Esophagus squamous epithelium (tissue), 5 donors: ENCODE measurements around the gene CHMP2A. TPM values are rescaled to one million over a fixed set of nuclear protein-coding genes. Genes with fewer than 3 reads are reported as not detected.

Experiments
- DNase-seq: peaks from one replicate; lab custom pipeline; 2025; lab: John Stamatoyannopoulos, UW
- H3K27ac ChIP-seq, 4 donors: fragments of 200-600 bp; sonication (generic); one replicate each; pipeline ENCODE4 v1.5.1; 2016 to 2019; ENCODE audit warnings: mild to moderate bottlenecking in 1 of 4
- H3K27me3 ChIP-seq, 4 donors: fragments of 200-600 bp; sonication (generic); 1 replicate in 3 of 4; 2 replicates in 1 of 4; pipeline versions ENCODE4 v1.5.1 to v1.6.0; 2017 to 2021; ENCODE audit warnings: antibody characterized with exemption in 1 of 4
- H3K36me3 ChIP-seq, 3 donors: fragments of 200-600 bp; sonication (generic); one replicate each; pipeline ENCODE4 v1.5.1; 2016 to 2019
- H3K4me1 ChIP-seq, 3 donors: fragments of 200-600 bp; sonication (generic); one replicate each; pipeline ENCODE4 v1.5.1; 2017 to 2019
- H3K4me3 ChIP-seq, 4 donors: fragments of 200-600 bp; sonication (generic); 1 replicate in 3 of 4; 2 replicates in 1 of 4; pipeline ENCODE4 v1.5.1; 2016 to 2019; ENCODE audit warnings: mild to moderate bottlenecking in 2 of 4, moderate library complexity in 1 of 4
- H3K9me3 ChIP-seq, 3 donors: fragments of 200-600 bp; sonication (generic); one replicate each; pipeline ENCODE4 v1.5.1; 2016 to 2019
- CTCF ChIP-seq, 6 experiments: fragments of 450-650 bp in 4 of 6; fragments of 200-600 bp in 2 of 6; sonication (generic) in 2 of 6; IDR thresholded peaks; one replicate each; pipeline ENCODE4 v1.5.1; 2016 to 2019; ENCODE audit warnings: antibody characterized with exemption in 6 of 6, mild to moderate bottlenecking in 4 of 6, moderate library complexity in 4 of 6
- POLR2A ChIP-seq, 4 donors: fragments of 450-650 bp; IDR thresholded peaks; one replicate each; pipeline ENCODE4 v1.6.1; 2017; ENCODE audit warnings: antibody characterized with exemption in 4 of 4, mild to moderate bottlenecking in 4 of 4, moderate library complexity in 3 of 4
- WGBS, 2 donors: methylation state at CpG; one replicate each; pipeline ENCODE4 v1.1.5; 2018; 5-methylcytosine and 5-hydroxymethylcytosine counted together
- intact Hi-C: fragments of 100-400 bp; cut with DNase I; formaldehyde crosslinking; loops from one replicate; pipeline ENCODE4 v1.15.0; 2022
- total RNA-seq, 4 donors: library from RNA; depleted of rRNA; stranded (reverse); fragments of >200 nt; gene quantifications; one replicate each; pipeline ENCODE4 v1.1.0, GENCODE V29; 2016
- donor health status: DM: yes; HTN: yes; CAD: no.

CHMP2A gene
- total RNA-seq, 4 donors from 2014 or later, result 76.5 to 99.5 (median 86.6) TPM

DNA sequence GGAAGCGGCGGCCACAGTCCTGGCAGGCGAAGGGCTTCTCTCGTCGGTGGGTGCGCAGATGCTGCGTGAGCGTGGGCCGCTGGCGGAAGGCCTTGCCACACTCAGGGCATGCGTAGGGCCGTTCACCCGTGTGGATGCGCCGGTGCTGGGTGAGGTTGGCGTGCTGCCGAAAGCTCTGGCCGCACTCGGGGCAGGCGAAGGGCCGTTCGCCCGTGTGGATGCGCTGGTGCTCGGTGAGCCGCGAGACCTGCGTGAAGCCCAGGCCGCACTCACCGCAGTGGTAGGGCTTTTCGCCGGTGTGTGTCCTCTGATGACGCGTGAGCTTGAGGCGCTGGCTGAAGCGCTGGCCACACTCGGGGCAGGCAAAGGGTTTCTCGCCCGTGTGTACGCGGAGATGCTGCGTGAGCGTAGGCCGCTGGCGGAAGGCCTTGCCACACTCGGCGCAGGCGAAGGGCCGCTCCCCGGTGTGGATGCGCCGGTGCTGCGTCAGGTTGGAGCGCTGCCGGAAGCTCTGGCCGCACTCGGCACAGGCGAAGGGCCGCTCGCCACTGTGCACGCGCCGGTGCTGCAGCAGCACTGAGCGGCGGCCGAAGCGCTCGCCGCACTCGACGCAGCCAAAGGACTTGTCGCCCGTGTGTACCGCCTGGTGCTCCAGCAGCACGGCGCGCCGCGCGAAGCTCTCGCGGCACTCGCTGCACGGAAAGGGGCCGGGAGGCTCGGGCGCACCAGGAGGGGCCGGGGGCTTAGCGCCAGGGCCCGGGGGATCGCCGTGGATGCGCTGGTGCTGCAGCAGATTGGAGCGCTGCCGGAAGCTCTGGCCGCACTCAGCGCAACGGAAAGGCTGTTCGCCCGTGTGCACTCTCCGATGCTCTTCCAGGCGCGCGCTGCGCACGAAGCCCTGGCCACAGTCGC is 7.5 kb upstream of the CHMP2A start:
- peaks cover 31 to 54% (median 31%) of the 10 kb centered on the region in 3 donors for H3K4me1 ChIP-seq

DNA sequence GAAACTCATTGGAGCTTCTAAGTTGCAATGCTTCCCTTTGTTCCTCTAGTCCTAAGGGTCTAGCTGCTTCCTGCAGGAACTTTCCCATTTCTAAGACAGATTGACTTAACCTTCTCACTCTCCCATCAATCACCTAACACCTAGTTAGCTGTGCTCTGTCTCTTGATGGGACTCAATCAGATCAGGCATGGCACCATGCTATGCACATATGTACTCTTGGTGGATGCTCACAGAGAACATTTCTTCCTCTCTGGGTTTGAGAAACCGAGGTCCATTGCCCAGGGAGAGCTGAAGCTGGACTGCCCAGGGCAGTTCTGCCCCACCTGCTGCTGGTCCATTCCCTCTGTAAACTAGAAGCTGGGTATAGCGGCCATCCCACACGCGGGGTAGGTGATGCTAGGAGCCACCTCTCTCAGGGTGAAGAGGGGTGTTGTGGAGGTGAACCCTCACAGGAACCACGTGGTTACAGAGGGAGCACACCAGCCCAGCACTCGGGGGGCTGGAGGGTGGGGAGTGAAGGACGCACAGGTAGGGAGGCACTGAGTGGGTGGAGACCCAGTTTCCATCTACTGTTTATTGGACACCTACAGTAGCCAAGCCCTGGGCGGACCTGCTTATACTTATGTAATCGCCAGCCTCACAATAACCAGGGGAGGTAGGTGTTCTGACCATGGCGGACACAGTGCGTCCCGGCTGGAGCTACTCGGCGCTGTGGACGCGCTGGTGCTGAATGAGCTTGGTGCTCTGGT is 6.6 kb upstream of the CHMP2A start:
- no peak for TF ChIP-seq CTCF (IDR thresholded peaks at IDR 0.05)
- TF ChIP-seq POLR2A (IDR thresholded peaks at IDR 0.05), result no peak
- intact Hi-C loops, result no loop called here
- Histone ChIP-seq H3K27ac (peak overlapping the region; percentile 36 to 71 (median 52)), H3K27me3 (no peaks in the 10 kb centered on the region), H3K9me3 (no peaks in the 10 kb centered on the region), H3K4me1 (peaks cover 39 to 62% (median 40%) of the 10 kb centered on the region in 3 donors), H3K4me3 (peak overlapping the region; percentile 27 to 66 (median 48)), H3K36me3 (peaks cover 3 to 10% (median 4%) of the 10 kb centered on the region in 3 donors)
- DNase-seq, result no peak
- WGBS, 2 donors, result 40 to 54% methylated on average over 5 of the region's 16 CpGs

More for the DNA sequence above, 7.5 kb upstream of the CHMP2A start:
- TF ChIP-seq POLR2A (IDR thresholded peaks at IDR 0.05) (peak in 2 of 4 donors; percentile 2 to 6), CTCF (IDR thresholded peaks at IDR 0.05) (no peak)
- intact Hi-C loops, result no loop called here
- Histone ChIP-seq H3K9me3 (no peaks in the 10 kb centered on the region), H3K36me3 (peaks cover 0 to 13% (median 0%) of the 10 kb centered on the region in 3 donors), H3K27ac (peak overlapping the region; percentile 36 to 71 (median 52)), H3K27me3 (no peaks in the 10 kb centered on the region), H3K4me3 (peak overlapping the region; percentile 27 to 66 (median 48))
- 2 to 4% methylated on average over 30 to 31 of the region's 107 CpGs for whole genome bisulfite sequencing, 2 donors
- DNase-seq, result no peak

GRCh38 chr19:58560921-58561320 is 6.0 kb upstream of the CHMP2A start:
- H3K4me3 ChIP-seq, result no peak overlapping the region
- no peak for DNase-seq
- TF ChIP-seq POLR2A (IDR thresholded peaks at IDR 0.05) (no peak), CTCF (IDR thresholded peaks at IDR 0.05) (no peak)
- no peak overlapping the region for H3K27ac ChIP-seq
- peaks cover 5 to 12% (median 11%) of the 10 kb centered on the region in 3 donors for H3K36me3 ChIP-seq
- no peaks in the 10 kb centered on the region for H3K27me3 ChIP-seq
- H3K9me3 ChIP-seq, result no peaks in the 10 kb centered on the region
- H3K4me1 ChIP-seq, result peaks cover 40 to 69% (median 46%) of the 10 kb centered on the region in 3 donors
- intact Hi-C loops, result no loop called here

GRCh38 chr19:58560007-58560887 is 5.3 kb upstream of the CHMP2A start:
- Histone ChIP-seq H3K4me1 (peaks cover 44 to 75% (median 53%) of the 10 kb centered on the region in 3 donors), H3K27me3 (no peaks in the 10 kb centered on the region), H3K9me3 (no peaks in the 10 kb centered on the region), H3K4me3 (peak overlapping the region; percentile 80 to 92 (median 88)), H3K27ac (peak overlapping the region; percentile 94 to 100 (median 99)), H3K36me3 (peaks cover 5 to 17% (median 13%) of the 10 kb centered on the region in 3 donors)
- intact Hi-C loops, result no loop called here
- no peak for DNase-seq
- 64 to 96% methylated on average over 3 to 8 of the region's 8 CpGs for WGBS, 2 donors
- TF ChIP-seq POLR2A (IDR thresholded peaks at IDR 0.05) (no peak), CTCF (IDR thresholded peaks at IDR 0.05) (no peak)
